ENCODE data around the gene ABHD3.

Gene ABHD3

GRCh38 chr18:21656402-21656801 is 48.2 kb downstream of the ABHD3 start:
- Histone ChIP-seq H3K9ac (ENCODE audit: low read depth, low read length, poor library complexity, severe bottlenecking) (no peak overlapping the region), H4K20me1 (ENCODE audit: insufficient read depth, low read length, poor library complexity, severe bottlenecking) (no peaks in the 10 kb centered on the region), H3K9me2 (replicated peaks; ENCODE audit: low read depth, low read length) (no peaks in the 10 kb centered on the region), H3K4me1 (ENCODE audit: insufficient read depth, low read length, poor library complexity, severe bottlenecking) (no peaks in the 10 kb centered on the region), H3K4me3 (ENCODE audit: low read length, poor library complexity, severe bottlenecking) (no peak overlapping the region), H3K4me2 (ENCODE audit: low read depth, low read length, poor library complexity, severe bottlenecking) (no peak overlapping the region), H3K27me3 (ENCODE audit: insufficient read depth, low read length, poor library complexity, severe bottlenecking) (no peaks in the 10 kb centered on the region), H2AFZ (ENCODE audit: low read length) (no peak overlapping the region), H3F3A (ENCODE audit: low read depth) (no peaks in the 10 kb centered on the region), H3K79me2 (ENCODE audit: insufficient read depth, low read length) (no peaks in the 10 kb centered on the region), H3K9me3 (ENCODE audit: insufficient read depth, low read depth, low read length) (no peaks in the 10 kb centered on the region), H3K36me3 (ENCODE audit: insufficient read depth, low read length) (peaks cover 2% of the 10 kb centered on the region; the same call in 1 of the 2 replicates)
- TF ChIP-seq EZH2phosphoT487 (IDR thresholded peaks at IDR 0.05; ENCODE audit: borderline replicate concordance) (no peak), CTCF (conservative IDR thresholded peaks at IDR 0.05; ENCODE audit: low read length) (no peak)

- no peaks in the 10 kb centered on the region for H4K20me1 ChIP-seq (ENCODE audit: insufficient read depth, low read length, poor library complexity, severe bottlenecking)
- no peaks in the 10 kb centered on the region for H3K79me2 ChIP-seq (ENCODE audit: insufficient read depth, low read length)
- H2AFZ ChIP-seq (ENCODE audit: low read length): no peak overlapping the region
- no peak overlapping the region for H3K4me2 ChIP-seq (ENCODE audit: low read depth, low read length, poor library complexity, severe bottlenecking)
- no peaks in the 10 kb centered on the region for H3K9me3 ChIP-seq (ENCODE audit: insufficient read depth, low read depth, low read length)
- peaks cover 3% of the 10 kb centered on the region; the same call in 1 of the 2 replicates for H3K36me3 ChIP-seq (ENCODE audit: insufficient read depth, low read length)
- H3K4me1 ChIP-seq (ENCODE audit: insufficient read depth, low read length, poor library complexity, severe bottlenecking): no peaks in the 10 kb centered on the region
- TF ChIP-seq CTCF (conservative IDR thresholded peaks at IDR 0.05; ENCODE audit: low read length) (no peak), EZH2phosphoT487 (IDR thresholded peaks at IDR 0.05; ENCODE audit: borderline replicate concordance) (no peak)
- H3K4me3 ChIP-seq (ENCODE audit: low read length, poor library complexity, severe bottlenecking): no peak overlapping the region
- no peaks in the 10 kb centered on the region for H3K9me2 ChIP-seq (replicated peaks; ENCODE audit: low read depth, low read length)
- H3K27me3 ChIP-seq (ENCODE audit: insufficient read depth, low read length, poor library complexity, severe bottlenecking): no peaks in the 10 kb centered on the region
- H3K9ac ChIP-seq (ENCODE audit: low read depth, low read length, poor library complexity, severe bottlenecking): no peak overlapping the region
- H3F3A ChIP-seq (ENCODE audit: low read depth): no peaks in the 10 kb centered on the region
Measured at GRCh38 chr18:21653361-21653760, 51.2 kb downstream of the ABHD3 start.

- no peaks in the 10 kb centered on the region for H3K9me2 ChIP-seq (replicated peaks; ENCODE audit: low read depth, low read length)
- peaks cover 3% of the 10 kb centered on the region; the same call in 1 of the 2 replicates for H3K36me3 ChIP-seq (ENCODE audit: insufficient read depth, low read length)
- no peak overlapping the region for H3K9ac ChIP-seq (ENCODE audit: low read depth, low read length, poor library complexity, severe bottlenecking)
- H3K4me3 ChIP-seq (ENCODE audit: low read length, poor library complexity, severe bottlenecking): no peak overlapping the region
- no peaks in the 10 kb centered on the region for H3K4me1 ChIP-seq (ENCODE audit: insufficient read depth, low read length, poor library complexity, severe bottlenecking)
- H3K27me3 ChIP-seq (ENCODE audit: insufficient read depth, low read length, poor library complexity, severe bottlenecking): no peaks in the 10 kb centered on the region
- no peaks in the 10 kb centered on the region for H3K79me2 ChIP-seq (ENCODE audit: insufficient read depth, low read length)
- no peaks in the 10 kb centered on the region for H3F3A ChIP-seq (ENCODE audit: low read depth)
- no peaks in the 10 kb centered on the region for H4K20me1 ChIP-seq (ENCODE audit: insufficient read depth, low read length, poor library complexity, severe bottlenecking)
- TF ChIP-seq EZH2phosphoT487 (IDR thresholded peaks at IDR 0.05; ENCODE audit: borderline replicate concordance) (no peak), CTCF (conservative IDR thresholded peaks at IDR 0.05; ENCODE audit: low read length) (no peak)
- H2AFZ ChIP-seq (ENCODE audit: low read length): no peak overlapping the region
- no peaks in the 10 kb centered on the region for H3K9me3 ChIP-seq (ENCODE audit: insufficient read depth, low read depth, low read length)
- H3K4me2 ChIP-seq (ENCODE audit: low read depth, low read length, poor library complexity, severe bottlenecking): no peak overlapping the region
Measured at GRCh38 chr18:21652073-21652472, 52.5 kb downstream of the ABHD3 start.
